PC-3 (cell line): ENCODE results near the gene RTN1.

Experiments
- CTCF ChIP-seq: fragments of 300-600 bp; sonication (generic); conservative IDR thresholded peaks from 2 replicates; pipeline ENCODE4 v1.5.1; 2017; ENCODE audit warnings: antibody characterized with exemption, low read depth, mild to moderate bottlenecking, low read length
- EZH2 ChIP-seq: fragments of 300-600 bp; sonication (generic); IDR thresholded peaks from one replicate; pipeline ENCODE4 v1.6.1; 2017; ENCODE audit warnings: antibody characterized with exemption, mild to moderate bottlenecking, low read length; ENCODE audit not compliant: unreplicated experiment

GRCh38 chr14:59675394-59675793, 195.2 kb downstream of the RTN1 start:
- no peak for TF ChIP-seq CTCF
- TF ChIP-seq EZH2, result no peak
